Endothelial cell of hepatic sinusoid (primary cell): ENCODE results near the gene NUDT3.

Source experiments
- in situ Hi-C: cut with HindIII; loops from 2 replicates; pipeline ENCODE4 v1.10.0; 2017; ENCODE audit warnings: low sequenced_read_pairs

Gene NUDT3

DNA sequence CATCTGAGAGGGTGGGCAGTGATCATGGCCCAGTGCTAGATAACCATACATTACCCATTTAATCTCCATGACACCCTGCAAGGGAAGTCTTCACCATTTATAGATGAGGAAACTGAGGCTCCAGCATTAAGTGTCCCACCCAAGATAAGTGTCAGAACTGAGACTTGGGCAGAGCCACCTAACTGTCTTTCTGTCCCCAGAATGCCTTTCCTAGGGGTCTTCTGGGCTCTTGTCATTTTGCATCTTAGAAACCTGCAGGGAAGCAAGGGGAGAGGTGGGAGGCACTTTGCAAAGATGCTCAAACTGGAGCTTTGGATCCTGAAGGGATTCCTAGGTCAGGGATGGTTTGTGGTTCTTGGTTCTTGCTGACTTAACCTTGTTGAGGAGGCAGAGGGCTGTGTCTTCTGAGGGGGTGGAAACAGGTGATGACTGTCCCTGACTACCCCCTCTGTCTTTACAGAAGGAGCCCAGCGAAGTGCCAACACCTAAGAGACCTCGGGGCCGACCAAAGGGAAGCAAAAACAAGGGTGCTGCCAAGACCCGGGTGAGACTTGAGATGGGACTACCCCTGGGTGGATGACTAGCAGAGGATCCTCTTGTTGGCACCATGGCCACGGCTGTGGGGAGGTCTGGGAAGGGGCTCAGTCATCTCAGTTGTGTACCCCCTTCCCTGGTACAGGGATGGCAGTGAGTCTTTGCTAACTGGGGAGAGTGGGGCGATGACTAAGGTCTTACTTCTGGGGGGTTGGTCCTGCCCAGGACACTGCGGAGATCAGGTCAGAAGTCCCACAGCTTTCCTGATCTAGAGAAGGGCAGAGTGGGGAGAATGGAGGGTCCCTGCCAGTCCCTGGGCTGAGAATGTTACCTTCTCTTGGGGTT, 150.0 kb downstream of the NUDT3 start:
- in situ Hi-C loops, result no loop called here

DNA sequence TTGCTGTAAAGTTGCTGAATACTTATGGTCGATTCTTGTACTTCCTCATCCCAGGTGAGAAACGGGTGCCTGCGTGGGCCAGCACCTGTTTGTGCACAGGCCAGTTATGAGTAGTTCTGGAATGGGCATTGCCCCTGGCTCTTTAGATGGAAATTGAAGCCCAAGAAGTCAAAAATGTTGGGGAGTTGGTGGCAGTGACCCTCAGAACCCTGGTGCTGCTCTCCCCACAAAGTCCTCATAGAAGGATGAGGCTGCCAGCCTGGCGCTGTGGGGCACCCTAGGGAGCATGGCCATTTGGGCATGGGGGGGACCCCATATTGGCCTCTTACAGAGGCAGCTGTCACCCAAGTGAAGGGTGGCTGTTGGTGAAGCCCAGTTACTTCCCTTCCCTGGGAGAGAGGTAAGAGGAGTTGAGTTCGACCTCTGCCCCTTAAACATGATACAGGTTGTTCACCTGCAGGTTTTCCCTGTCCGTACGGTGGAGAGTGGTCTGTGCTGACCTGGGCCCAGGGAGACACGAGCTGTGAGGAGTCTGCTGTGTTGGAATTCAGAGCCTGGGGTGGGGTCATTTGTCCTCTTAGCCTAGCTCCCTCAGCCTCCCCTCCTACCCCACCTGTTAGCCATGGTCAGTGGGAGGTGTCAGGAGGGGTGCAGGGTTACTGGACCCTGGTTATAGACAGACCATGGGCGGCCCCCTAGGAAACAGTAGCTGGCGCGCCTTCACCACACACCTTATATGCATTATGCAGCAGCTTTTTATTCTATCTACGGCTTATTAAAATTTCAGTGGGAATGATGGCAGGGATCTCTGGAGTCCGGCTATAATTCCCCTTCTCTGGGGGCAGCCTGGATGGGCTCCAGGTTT, 150.9 kb downstream of the NUDT3 start:
- in situ Hi-C loops, result no loop called here

DNA sequence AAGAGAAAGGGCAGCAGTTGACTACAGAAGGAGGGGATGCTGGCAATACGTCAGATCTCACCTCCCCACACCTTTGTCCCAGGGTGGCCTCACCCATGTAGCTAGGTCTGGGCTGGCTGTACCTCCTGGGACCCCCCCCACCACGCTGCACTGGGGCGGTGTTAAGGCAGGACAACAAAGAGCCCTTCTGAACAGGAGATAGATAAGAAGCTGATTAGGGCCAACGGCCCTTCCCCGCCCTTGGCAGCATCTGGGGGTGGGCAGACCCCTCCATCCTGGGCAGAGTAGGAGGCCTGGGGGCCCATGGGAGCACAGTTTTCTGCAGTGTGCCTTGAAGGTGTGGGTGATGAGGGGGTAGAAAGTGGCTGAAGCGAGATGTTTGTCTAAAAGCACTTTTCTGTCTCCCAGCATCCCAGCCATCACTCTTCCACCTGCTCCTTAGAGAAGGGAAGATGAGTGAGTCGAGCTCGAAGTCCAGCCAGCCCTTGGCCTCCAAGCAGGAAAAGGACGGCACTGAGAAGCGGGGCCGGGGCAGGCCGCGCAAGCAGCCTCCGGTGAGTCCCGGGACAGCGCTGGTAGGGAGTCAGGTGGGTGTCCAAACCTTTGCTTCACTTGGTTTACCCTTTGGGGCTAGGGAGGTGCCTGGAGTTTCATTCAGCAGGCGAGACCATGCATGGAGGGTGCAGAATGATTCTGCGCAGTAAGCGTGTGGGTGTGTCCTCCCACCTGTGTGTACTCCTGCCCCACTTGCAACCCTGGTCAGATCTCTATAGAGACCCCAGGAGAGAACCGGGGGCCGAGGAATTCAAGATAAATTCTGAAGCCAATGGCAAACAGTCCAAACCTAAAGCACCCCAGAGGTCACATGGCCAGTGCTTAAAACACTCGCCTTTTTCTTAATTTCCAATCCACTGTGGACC, 151.9 kb downstream of the NUDT3 start:
- in situ Hi-C loops, result no loop called here

DNA sequence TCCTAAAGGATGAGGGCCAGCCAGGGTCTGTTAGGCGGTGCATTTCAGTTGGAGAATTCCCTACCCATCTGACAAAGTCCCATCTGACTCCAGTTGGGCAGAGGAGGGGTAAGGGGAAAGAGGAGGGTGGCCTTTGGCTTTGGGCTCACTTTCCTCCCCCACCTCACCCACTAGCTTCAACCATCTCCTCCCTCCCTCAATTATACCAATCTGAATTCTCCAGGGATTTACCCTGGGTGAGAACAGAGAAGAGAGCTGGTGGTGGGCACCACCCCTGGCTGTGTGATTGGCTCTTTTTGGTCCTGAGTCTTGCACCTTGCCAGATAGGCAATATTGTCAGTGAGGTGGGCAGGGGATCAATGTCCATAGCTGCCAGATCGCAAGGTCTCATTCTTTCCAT, 152.6 kb downstream of the NUDT3 start:
- in situ Hi-C loops, result no loop called here

DNA sequence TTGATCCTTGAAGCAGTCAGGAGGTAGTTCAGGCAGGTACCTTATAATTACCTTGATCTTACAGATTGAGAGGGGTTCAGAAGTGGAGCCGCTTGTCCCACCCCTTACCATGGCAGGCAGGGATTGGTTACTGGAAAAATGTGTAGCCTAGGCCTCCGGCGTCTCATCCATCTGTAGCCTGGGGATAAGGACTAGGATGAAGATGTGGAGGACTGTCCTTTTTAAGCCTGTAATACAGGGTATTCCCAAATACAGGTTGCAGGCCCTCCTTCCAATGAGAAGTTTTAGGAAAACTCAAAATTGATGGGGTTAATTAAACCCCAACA, 153.0 kb downstream of the NUDT3 start:
- in situ Hi-C loops, result no loop called here

DNA sequence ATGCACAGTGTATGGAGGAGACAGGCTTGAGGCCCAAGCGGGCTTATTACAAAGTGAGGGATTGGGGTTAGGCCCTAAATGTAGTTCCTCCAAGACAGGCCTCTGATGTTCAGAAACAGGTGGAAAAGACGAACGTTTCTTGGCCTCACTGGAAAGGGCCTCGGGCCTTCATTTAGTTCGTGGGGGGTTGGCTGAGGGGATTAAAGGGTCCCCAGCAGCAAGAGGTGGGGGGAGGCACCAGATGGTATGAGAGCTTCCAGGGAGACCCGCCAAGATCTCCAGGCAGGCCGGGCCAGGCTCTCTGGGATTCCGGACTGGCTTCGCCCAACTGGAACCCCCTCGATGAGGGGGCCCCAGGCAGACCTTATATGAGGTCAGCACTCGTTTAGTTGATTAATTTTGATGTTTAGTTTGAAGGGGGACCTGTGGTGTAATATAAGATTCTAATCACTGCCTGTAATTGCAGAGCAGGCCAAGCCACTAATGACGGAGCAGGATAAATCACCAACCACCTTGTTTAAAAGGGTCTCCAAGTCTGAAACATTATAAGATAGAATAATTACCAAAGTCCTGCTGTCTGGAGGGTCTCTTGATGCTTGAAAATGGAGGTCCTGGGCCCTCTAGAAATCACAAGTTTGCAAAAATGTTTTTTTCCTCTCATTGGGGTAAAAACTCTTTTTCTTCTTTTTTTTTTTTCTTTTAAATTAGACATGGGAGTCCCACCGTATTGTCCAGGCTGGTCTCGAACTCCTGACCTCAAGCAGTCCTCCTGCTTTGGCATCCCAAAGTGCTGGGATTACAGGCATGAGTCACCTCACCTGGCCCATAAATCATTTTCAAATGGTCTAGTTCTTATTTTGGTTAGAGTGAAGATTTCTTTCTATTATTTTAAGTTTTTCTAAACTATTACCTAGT, 153.6 kb downstream of the NUDT3 start:
- in situ Hi-C loops, result no loop called here

DNA sequence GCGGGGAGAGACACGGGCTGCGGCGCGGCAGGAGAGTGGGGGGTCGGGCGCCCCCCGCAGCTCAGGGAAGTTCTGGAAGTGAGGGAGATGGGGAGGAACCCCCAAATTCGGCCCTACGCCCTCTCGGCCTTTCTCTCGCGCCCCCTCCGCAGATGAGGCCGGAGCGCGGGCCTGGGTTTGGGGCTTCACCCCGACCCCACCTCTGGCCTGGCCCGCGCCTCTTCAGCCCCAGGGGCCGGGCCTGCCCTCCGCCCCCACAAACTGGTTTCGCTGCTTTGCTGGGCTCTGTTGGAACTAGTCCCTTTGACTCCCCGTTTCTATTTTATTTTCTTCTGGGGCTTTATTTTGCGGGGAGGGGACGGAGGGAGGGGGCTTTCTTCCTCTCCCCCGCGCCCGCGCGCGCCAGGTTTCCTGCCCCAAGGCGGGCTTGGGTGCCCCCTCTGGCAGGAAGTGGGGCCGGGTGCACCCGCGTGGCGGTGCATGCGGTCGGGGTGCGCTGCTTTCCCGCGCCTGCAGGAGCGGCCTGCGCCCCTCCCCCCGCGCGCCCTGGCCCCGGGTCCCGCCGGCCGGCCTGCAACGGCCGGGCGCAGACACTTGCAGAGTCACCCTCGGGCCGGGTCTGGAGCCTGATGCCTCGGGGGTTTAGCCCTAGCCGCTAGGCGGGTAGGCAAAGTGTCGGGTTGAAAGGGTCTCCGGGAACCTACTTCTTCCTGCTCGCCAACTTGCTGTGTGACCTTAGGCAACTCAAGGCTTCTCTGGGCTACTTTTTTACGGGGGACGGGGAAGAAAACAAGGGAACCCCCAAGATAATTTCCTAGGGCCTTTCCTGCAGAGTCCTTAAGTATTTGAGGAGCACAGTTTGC, 154.5 kb downstream of the NUDT3 start:
- in situ Hi-C loops, result no loop called here

DNA sequence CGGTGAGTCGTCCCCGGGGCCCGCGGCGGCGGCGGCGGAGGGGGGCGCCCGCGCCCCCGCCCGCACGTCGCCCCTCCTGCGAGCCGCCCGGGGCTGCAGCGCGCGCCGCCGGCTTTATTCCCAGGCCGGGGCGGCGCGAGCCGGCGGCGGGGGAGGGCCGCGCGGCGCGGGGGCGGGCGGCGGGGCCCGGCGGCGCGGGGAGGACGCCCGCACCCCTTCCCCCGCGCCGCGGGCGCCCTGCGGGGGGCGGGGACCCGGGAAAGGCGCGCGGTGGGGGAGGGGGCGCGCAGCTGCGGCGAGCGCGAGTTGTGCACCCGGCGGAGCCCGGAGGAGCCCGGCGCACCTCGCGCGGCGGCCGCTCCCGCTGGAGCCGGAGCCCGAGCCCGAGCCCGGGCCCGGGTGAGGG, 155.2 kb downstream of the NUDT3 start:
- in situ Hi-C loops, result no loop called here

DNA sequence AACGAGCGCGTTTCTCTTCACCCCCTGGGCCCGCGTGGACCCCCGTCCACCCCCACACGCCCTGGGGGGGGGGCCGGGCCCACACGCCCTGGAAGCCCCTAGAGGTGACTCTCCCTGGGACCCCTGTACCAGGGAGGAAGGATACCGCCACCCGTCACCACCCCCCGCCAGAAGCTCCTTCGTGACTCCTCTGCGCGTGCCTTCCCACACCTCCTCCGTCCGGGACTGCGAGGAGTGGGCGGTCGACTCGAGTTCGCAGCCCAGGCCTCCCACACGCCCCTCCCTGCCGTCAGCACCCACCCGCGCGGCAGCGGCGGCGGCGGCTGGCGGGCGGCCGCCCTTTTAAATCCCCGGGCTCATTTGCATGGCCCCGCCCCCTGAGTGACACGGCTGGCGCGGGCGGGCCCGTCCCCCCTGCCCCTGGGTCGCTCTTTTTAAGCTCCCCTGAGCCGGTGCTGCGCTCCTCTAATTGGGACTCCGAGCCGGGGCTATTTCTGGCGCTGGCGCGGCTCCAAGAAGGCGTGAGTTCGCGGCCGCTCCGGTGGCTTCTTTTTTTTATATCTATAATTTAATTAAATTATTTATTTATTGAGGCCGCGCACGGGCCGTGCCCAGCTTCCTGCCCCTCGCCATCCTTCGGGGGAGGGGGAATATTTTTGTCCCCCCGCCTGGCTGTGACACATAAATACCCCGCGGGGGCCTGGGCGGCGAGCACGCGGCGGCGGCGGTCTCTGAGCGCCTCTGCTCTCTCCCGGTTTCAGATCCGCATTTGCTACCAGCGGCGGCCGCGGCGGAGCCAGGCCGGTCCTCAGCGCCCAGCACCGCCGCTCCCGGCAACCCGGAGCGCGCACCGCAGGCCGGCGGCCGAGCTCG, 155.8 kb downstream of the NUDT3 start, which contains the start of gene HMGA1:
TSS of gene HMGA1 (plus strand) at position 431 of the 873 bp plus-strand sequence. CDS start 3,908 bp downstream, outside the sequence.
- in situ Hi-C loops, result no loop called here

DNA sequence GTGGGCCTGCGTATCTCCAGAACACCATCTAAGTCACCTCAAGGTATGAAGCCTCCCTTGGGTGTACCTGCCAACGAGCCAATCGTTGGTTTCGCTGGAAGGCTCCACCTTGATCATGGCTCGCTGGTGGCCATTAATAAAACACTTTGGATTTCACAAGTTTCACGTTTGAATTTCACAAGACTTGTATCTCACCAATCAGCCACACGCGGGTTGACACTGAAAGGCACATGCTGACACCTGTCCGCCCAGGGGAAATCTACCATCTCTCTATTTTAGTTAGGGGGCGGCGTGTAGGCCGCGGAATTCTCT, 156.4 kb downstream of the NUDT3 start:
- in situ Hi-C loops, result no loop called here

DNA sequence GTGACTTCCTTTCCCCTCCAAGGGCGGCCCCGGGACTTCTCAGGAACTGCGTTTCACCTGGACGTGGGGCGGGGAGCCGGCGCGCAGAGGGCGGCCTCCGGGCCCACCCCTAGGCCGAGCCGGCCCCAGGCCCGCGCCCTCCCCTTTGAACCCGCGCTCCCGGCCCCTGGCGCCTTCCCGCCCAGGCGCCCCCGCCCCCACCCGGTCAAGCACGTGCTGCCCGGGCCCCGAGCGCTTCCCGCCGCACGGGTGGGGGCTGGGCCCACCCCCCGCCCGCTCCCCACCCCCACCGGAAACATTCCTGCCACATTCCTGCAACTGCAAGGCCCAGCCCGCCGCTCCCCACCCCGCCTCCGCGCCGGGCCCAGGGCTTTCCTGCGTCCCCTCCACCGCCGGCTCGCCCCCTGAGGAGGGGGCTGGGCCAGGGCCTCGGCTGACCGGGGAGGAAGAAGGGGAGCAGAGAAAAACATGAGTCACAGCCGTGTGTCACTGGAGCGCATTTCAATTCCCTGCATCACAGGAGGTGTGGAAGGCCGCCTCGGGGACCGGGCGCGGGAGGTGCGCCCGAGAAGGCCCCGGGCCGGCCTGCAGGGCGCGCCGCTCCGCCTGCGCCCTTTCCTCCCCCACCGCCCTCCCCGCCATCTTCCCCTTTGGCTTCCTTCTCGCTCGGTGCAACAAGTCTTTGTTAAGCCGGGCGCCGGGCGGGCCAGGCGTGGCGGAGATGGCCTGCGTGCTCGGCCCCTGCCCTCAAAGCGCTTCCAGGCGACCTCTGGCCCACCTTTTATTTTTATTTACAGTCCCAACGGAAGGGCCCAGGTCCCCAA, 156.9 kb downstream of the NUDT3 start:
- in situ Hi-C loops, result no loop called here

DNA sequence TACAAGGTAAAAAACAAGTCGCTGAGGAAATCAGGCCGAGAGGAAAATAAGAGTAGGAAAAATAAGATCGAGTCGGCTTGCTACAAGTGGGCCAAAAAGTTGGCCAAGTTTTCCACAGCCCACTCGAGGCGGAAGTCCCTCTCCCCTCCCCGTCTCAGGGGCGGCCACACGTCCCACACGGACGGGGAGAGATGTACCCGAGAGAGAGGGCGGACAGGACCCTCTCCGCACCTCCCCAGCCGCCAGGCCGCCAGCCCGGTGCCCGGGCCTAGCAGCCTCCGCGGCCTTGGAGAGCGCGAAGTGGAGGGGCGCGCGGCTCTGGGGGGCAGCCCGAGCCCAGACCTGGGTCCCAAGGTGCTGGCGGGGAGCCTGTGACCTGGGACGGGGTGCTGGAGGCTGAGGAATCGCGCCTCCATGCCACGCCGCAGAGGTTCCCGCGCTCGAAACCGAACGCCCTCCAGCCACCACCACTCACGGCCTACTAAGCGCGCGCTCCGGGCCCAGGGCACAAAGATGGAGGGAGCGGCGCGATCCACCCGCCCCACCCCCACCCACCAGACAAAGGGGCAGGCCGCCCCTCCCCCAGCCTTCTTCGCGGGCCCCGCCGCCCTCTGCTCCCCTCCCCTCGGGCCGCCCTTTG, 157.7 kb downstream of the NUDT3 start:
- in situ Hi-C loops, result no loop called here

DNA sequence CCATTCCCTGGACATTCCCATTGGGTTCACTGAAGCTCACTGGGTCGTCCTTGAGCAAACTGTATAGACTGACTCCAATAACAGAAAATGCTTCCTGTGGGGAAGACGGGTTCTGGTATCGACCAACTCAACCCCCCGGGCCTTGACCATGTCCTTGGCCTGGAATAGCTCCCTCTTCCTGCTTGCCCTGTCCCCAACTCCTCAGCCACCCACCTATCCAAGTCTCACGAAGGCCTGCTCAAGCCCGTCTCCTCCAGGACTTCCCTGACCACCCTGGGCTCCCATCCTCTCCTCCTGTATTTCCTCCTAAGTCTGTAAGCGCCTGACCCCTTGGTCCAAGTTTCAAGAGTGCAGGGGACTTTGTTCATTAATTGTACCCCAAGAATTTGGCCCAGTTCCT, 158.6 kb downstream of the NUDT3 start:
- in situ Hi-C loops, result no loop called here

DNA sequence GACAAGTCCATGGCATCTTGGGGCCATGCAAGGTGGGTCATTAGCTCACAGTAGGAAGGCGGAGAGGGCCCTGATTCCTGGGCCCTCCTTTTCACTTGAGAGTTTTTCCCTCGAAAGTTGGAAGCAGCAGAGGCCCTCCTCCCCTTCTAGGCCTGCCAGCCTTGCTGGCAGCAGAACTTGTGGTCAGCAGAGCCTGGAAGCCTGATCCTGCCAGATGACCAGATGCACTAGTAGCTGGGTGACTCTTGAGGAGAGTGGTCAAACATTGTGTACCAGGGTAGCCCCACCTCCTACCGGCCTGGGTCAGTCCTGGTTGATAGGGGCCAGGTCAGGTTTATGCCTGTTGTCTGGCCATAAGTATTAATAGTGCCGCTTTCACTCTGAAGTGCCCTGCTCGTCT, 159.6 kb downstream of the NUDT3 start:
- in situ Hi-C loops, result no loop called here

DNA sequence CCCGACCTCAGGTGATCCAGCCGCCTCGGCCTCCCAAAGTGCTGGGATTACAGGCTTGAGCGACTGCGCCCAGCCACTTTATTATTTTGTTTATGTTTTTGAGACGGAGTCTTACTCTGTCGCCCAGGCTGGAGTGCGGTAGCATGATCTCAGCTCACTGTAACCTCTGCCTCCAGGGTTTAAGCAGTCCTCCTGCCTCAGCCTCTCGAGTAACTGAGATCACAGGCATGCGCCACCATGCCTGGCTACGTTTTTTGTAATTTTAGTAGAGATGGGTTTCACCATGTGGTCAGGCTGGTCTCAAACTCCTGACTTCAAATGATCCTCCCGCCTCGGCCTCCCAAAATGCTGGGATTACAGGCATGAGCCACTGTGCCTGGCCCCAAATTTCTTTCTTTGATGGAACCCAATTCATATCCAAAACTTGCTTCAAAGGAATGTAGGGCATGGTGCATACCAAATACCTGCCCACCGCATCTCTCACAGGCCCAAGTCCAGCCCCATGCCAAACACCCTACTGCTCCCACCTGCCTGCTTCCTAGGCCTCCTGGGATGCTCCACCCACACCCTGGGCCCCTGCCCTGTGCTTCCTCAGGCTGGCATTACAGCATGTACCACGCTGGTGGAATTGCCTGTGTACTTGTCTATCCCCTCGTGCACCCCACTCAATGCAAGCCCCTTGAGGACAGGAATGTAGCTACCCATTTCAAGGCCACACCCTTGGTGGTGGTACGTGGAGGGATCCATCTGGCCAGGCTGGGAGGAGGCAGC, 160.7 kb downstream of the NUDT3 start:
- in situ Hi-C loops, result no loop called here
